ENCODE results near the gene LRRC61. TPM values are rescaled to one million over a fixed set of nuclear protein-coding genes. Genes with fewer than 3 reads are reported as not detected.
"Not testable (repeated sequence)": the region's sequence is repeated elsewhere in the genome, so short reads cannot be mapped to it uniquely, and the experiment has no call there.

The LRRC61 gene
- total RNA-seq, 1 donor from 2014 or later = 4.4 TPM

- intact Hi-C loops (cut with DNase I) = no loop called here
- DNase-seq (ENCODE audit: low spot score) = no peak
Measured at GRCh38 chr7:150377635-150378034, 54.5 kb downstream of the LRRC61 start.

- no peak for DNase-seq (ENCODE audit: low spot score)
- intact Hi-C loops (cut with DNase I) = no loop called here
Measured at GRCh38 chr7:150378115-150378852, 55.1 kb downstream of the LRRC61 start.

- intact Hi-C loops (cut with DNase I) = no loop called here
- DNase-seq (ENCODE audit: low spot score) = peak; percentile 98
Measured at GRCh38 chr7:150378853-150379440, 55.8 kb downstream of the LRRC61 start, which contains the start of gene ZNF775. TSS of gene ZNF775 (plus strand) at chr7:150379330. CDS start at chr7:150388471, 9,141 bp downstream.

- DNase-seq (ENCODE audit: low spot score) = no peak
- intact Hi-C loops (cut with DNase I) = no loop called here
Measured at GRCh38 chr7:150379441-150380379, 56.6 kb downstream of the LRRC61 start.

- intact Hi-C loops (cut with DNase I) = no loop called here
- DNase-seq (ENCODE audit: low spot score) = no peak
Measured at GRCh38 chr7:150380463-150380862, 57.3 kb downstream of the LRRC61 start.

GRCh38 chr7:150381096-150381495 is 57.9 kb downstream of the LRRC61 start:
- intact Hi-C loops (cut with DNase I) = no loop called here
- no peak for DNase-seq (ENCODE audit: low spot score)

- DNase-seq (ENCODE audit: low spot score) = no peak
- intact Hi-C loops (cut with DNase I) = no loop called here
Measured at GRCh38 chr7:150381785-150382122, 58.6 kb downstream of the LRRC61 start.

- intact Hi-C loops (cut with DNase I) = no loop called here
- no peak for DNase-seq (ENCODE audit: low spot score)
Measured at GRCh38 chr7:150382123-150382843, 59.1 kb downstream of the LRRC61 start.

- DNase-seq (ENCODE audit: low spot score) = no peak
- intact Hi-C loops (cut with DNase I) = no loop called here
Measured at GRCh38 chr7:150382844-150383225, 59.7 kb downstream of the LRRC61 start.

- DNase-seq (ENCODE audit: low spot score) = no peak
- intact Hi-C loops (cut with DNase I) = no loop called here
Measured at GRCh38 chr7:150383710-150384397, 60.7 kb downstream of the LRRC61 start.

- intact Hi-C loops (cut with DNase I) = loop anchor here (5.0 kb wide), 1 partner anchor 42 kb away; the partner anchor contains the start of gene RARRES2
- DNase-seq (ENCODE audit: low spot score) = peak; percentile 71
Measured at GRCh38 chr7:150384406-150385301, 61.5 kb downstream of the LRRC61 start.

GRCh38 chr7:150385302-150385723 is 62.2 kb downstream of the LRRC61 start:
- intact Hi-C loops (cut with DNase I) = loop anchor here (5.0 kb wide), 1 partner anchor 43 kb away; the partner anchor contains the start of gene RARRES2
- peak; percentile 56 for DNase-seq (ENCODE audit: low spot score)

- intact Hi-C loops (cut with DNase I) = loop anchor here (5.0 kb wide), 1 partner anchor 44 kb away; the partner anchor contains the start of gene RARRES2
- not testable (repeated sequence) for DNase-seq (ENCODE audit: low spot score)
Measured at GRCh38 chr7:150385884-150386283, 62.7 kb downstream of the LRRC61 start.

Other genes with a start within 250 kb of the LRRC61 start
- gene ACTR3C, start 190 bp downstream of the LRRC61 start, total RNA-seq = 4.6 TPM
- 10.6 TPM for gene RARRES2, start 18.3 kb downstream of the LRRC61 start, total RNA-seq
- 85.5 TPM for gene REPIN1, start 45.5 kb downstream of the LRRC61 start, total RNA-seq
- 3.4 TPM for gene ZNF775, start 56.0 kb downstream of the LRRC61 start, total RNA-seq
- 16.3 TPM for gene GIMAP8, start 127.3 kb downstream of the LRRC61 start, total RNA-seq
- gene GIMAP7, start 191.5 kb downstream of the LRRC61 start, total RNA-seq = 13.0 TPM
- 18.2 TPM for gene GIMAP4, start 244.0 kb downstream of the LRRC61 start, total RNA-seq

Data from cardiac septum (tissue), 1 donor.